Uterus (tissue), 2 donors: ENCODE measurements around the gene POLR2E.

Experiments
- POLR2A ChIP-seq, 2 donors: fragments of 450-650 bp; IDR thresholded peaks; one replicate each; pipeline ENCODE4 v1.6.1; 2016; ENCODE audit warnings: antibody characterized with exemption in 2 of 2, mild to moderate bottlenecking in 1 of 2, moderate library complexity in 1 of 2
- TF ChIP-seq, protein P1 (sequence below), 4 experiments: fragments of 200-600 bp in 2 of 4; fragments of 450-650 bp in 2 of 4; sonication (generic) in 2 of 4; IDR thresholded peaks; one replicate each; pipeline ENCODE4 v1.5.1; 2016 to 2019; ENCODE audit warnings: antibody characterized with exemption in 4 of 4, mild to moderate bottlenecking in 2 of 4, moderate library complexity in 1 of 4

DNA sequence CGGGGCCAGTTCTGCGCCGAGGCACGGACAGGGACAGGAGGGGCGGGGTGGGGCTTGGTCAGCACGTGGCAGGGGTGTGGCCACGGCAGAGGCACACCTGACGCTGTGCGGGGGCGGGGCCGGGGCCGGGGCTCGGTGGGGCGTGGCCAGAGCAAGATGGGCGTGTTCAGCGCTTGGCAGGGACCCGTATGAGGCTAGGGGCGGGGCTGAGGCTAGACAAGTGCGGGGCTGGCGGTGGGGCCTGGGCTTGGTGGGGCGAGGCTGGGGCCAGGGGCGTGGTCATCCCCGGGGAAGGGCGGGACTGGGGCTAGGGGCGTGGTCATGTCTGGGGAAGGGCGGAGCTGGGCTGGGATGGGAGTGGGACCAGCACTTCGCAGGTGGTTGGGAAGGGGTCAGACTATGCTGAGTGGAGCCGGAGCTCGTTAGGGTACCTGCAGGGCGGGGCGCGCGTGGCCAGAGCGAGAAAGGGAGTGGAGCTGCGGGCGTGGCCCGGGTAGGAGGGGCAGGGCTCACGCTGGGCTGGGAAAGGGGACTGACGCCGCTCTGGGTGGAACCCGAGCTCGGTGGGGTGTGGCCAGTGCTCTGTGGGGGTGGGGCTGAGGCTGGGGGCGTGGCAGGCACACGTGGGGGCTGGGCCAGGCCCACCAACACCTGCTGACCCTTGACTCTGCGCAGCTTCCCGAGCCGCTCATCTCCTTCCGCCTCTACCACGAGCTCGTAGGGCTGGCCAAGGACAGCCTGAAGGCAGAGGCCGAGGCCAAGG, 12.8 kb downstream of the POLR2E start:
- TF ChIP-seq, protein P1, sequence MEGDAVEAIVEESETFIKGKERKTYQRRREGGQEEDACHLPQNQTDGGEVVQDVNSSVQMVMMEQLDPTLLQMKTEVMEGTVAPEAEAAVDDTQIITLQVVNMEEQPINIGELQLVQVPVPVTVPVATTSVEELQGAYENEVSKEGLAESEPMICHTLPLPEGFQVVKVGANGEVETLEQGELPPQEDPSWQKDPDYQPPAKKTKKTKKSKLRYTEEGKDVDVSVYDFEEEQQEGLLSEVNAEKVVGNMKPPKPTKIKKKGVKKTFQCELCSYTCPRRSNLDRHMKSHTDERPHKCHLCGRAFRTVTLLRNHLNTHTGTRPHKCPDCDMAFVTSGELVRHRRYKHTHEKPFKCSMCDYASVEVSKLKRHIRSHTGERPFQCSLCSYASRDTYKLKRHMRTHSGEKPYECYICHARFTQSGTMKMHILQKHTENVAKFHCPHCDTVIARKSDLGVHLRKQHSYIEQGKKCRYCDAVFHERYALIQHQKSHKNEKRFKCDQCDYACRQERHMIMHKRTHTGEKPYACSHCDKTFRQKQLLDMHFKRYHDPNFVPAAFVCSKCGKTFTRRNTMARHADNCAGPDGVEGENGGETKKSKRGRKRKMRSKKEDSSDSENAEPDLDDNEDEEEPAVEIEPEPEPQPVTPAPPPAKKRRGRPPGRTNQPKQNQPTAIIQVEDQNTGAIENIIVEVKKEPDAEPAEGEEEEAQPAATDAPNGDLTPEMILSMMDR (IDR thresholded peaks at IDR 0.05), result no peak
- no peak for TF ChIP-seq POLR2A (IDR thresholded peaks at IDR 0.05)
